ENCODE results near the gene CYYR1.

CYYR1 gene

DNA sequence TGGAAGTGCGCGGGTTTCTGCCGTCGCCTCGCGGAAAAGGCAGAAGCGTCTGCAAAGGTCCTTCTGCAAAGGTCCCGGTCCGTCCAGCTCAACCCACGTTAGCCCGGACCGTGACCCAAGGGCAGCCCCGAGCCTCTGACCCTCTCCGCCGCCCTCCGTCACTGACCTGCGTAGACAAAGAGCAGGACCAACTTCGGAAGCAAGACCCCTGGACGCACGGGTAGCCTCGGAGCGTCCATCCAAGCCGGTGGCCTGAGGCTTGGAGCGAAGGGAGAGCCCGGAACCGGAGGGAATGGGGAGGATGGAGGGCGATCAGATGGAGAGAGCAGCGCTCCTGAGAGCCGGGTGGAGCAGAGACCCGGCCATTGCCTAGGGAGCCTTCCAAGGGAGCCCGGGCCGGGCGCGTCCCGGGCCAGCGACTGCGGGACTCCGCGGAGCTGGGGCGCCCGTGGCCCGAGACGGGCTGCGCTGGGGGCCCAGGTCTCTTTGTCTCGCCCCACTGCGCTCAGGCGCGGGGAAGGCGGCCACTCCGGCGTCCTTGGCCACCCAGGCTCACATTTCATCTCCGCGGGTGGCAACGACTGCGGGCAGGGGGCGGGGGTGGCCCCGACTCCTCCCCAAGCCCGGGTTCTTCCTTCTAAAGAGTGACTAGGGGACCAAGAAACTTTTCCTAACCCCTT, at the start of gene CYYR1:
Gene CYYR1 (minus strand): TSS at position 585 of the 680 bp plus-strand sequence. CDS start 346 bp downstream, at position 239.
- TF ChIP-seq GATA3 (IDR thresholded peaks at IDR 0.05; ENCODE audit: low read depth, low read length) (no peak), GATA2 (IDR thresholded peaks at IDR 0.05; ENCODE audit: low read depth, low read length) (no peak)

DNA sequence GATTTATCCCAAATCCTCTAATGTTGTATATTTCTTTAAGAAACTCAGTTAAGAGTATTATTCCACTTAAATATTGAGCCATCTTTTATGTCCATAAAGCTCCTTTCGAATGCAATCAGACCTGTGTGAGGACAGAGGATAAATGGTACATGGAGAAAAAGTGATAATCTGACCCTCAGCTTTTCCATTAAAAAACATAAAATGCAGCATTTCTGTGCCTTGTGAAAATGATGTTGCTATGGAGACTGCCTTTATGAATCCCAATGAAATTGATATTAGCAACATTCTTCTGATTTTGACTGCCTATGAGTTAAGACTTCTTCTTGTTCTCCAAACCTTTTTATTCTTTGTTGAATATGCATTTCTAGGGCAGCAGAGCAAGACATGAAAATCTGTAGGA, 44.1 kb upstream of the CYYR1 start:
- TF ChIP-seq GATA2 (IDR thresholded peaks at IDR 0.05; ENCODE audit: low read depth, low read length), result no peak

DNA sequence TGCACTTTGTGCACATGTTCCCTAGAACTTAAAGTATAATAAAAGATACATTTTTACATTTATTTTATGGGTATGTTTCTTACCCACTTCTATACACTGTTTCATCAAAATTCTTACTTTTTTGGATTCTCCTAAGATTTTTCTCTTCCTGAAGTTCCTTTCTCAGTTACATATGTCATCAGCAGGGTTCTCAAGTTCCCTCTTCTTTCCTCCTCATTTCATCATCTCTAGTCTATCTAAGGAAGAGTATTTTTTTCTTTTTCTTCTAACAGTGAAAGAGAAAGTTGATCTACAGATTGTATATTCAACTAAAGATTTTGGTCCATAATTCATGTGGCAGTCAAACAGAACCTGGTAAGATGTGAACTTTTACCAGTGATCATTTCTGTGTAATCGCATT, 41.2 kb upstream of the CYYR1 start:
- TF ChIP-seq GATA3 (IDR thresholded peaks at IDR 0.05; ENCODE audit: low read depth, low read length), result no peak
- TF ChIP-seq GATA2 (IDR thresholded peaks at IDR 0.05; ENCODE audit: low read depth, low read length), result no peak

DNA sequence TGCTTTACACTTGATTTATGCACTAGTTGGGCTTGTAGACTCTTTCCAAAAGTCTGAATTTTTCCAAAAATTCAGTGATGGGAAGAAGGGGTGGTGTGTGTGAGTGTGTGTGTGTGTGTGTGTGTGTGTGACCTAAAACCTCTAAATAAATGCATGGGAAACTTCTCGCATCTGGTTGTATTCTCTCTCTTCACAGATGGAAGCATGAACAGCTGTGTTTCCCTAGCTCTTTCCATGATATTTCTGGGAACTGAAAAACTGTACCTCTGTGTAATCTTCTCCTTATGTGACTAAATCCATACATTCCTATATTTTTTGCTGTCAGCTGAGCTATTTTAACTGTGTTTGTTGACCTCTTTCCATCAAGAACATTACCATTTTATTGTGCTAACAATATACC, 26.2 kb upstream of the CYYR1 start:
- TF ChIP-seq GATA3 (IDR thresholded peaks at IDR 0.05; ENCODE audit: low read depth, low read length) (no peak), GATA2 (IDR thresholded peaks at IDR 0.05; ENCODE audit: low read depth, low read length) (no peak)

DNA sequence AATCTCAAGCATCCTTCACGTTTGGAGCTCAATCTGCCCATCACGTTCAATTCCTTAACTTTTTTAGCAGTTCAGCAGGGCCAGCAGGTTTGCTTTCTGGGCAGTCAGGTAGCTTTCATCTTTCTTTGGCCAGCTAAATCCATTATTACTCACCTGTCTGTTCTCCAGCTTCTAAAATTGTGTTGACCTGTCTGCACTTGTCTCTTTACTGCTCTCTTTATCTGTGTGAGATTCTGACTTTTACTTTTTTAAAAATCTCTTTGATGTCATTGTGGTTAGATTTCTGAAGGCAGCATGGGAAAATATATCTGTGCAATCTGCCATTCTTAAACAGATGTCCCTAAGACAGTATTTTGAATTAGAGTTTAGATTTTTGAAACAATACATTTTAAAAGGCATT, 24.9 kb upstream of the CYYR1 start:
- TF ChIP-seq GATA3 (IDR thresholded peaks at IDR 0.05; ENCODE audit: low read depth, low read length) (no peak), GATA2 (IDR thresholded peaks at IDR 0.05; ENCODE audit: low read depth, low read length) (no peak)

DNA sequence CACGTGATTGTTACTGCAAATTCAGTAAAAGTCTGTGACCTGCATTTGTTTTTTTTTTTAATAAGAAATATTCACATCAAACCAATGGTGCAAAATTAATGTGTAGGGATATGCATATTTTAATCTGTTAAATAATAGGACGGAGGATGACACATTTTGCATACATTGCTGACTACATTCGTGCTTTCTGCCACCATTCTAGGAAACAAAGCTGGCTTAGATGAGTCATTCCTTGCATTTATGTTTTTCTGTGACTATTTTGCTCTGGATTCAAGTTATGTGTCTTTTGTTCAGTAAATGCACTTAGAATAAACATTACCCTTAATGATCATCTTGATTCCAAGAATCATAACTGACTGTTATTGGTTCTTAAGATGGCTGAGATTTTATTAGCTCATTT, 23.9 kb upstream of the CYYR1 start:
- TF ChIP-seq GATA3 (IDR thresholded peaks at IDR 0.05; ENCODE audit: low read depth, low read length) (no peak), GATA2 (IDR thresholded peaks at IDR 0.05; ENCODE audit: low read depth, low read length) (no peak)

DNA sequence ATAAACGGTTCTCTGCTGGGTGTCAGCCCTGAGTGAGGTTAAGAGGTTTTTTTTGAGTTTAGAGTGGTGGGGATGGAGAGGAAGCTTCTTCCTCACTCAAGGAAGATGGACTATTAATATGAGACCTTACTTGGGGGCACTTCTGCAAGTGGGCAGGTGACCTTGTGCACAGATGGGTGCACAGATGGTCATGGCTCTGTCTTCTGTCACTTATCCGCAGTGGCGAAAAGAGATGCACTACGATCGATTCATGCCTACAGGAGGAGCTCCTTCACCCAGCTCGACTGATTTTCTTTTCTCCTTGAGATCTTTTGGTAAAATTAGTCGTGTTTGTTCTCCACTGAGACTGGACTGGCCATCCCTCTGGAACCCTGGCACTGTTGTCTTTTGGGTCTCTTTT, 22.9 kb upstream of the CYYR1 start:
- TF ChIP-seq GATA2 (IDR thresholded peaks at IDR 0.05; ENCODE audit: low read depth, low read length) (no peak), GATA3 (IDR thresholded peaks at IDR 0.05; ENCODE audit: low read depth, low read length) (no peak)

DNA sequence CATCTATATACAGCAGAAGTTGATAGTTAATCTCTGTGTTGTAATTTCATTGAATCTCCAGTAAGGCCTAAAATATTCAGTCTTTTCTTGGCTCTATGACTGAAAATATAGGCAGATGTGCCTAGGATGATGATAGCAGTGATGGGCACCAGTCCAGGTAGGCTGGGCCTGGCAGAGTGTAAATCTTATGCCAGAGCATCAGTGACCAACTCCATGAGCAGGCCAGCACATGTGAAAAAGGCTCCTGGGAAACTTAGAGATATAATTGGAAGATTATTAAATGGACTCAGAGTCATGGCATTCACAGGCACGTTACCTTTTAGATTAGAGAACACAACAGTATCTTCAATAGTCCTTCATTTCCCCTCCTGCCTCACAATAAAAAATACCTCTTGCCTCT, 20.7 kb upstream of the CYYR1 start:
- TF ChIP-seq GATA3 (IDR thresholded peaks at IDR 0.05; ENCODE audit: low read depth, low read length), result peak; percentile 52
- TF ChIP-seq GATA2 (IDR thresholded peaks at IDR 0.05; ENCODE audit: low read depth, low read length), result peak; percentile 72

DNA sequence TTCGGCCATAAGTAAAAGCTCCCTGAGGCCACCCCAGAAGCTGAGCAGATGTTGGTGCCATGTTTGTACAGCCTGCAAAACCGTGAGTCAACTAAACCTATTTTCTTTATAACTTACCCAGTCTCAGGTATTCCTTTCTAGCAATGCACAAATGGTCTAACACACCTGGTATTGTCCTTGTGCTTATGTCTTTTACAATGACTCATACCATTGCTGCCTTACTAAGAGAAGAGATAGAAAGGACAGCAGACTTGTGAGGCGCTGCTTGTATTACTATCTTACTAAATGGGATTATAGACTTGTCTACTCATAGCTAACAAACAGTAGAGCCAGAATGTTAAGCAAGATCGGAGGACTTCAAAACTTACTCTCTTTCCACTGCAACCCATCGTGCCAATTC, 18.5 kb upstream of the CYYR1 start:
- no peak for TF ChIP-seq GATA3 (IDR thresholded peaks at IDR 0.05; ENCODE audit: low read depth, low read length)
- TF ChIP-seq GATA2 (IDR thresholded peaks at IDR 0.05; ENCODE audit: low read depth, low read length), result no peak

DNA sequence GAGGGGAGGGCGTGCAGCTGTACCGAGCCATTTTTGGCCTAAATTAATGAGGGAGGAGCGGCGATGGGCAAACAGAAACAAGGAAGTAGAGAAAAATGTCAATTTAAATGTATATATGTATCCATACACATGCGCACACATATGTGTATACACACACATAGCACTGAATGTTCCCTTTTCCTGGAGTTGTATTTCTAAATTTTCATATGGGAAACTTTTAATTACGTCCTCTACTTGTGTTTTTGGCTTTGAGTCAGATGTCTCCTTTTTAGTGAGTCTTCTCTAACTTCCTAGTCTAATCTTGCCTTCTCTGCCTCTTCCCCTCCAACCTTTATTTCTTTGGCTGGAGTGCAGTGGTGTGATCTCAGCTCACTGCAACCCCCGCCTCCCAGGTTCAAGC, 15.4 kb upstream of the CYYR1 start:
- no peak for TF ChIP-seq GATA3 (IDR thresholded peaks at IDR 0.05; ENCODE audit: low read depth, low read length)

DNA sequence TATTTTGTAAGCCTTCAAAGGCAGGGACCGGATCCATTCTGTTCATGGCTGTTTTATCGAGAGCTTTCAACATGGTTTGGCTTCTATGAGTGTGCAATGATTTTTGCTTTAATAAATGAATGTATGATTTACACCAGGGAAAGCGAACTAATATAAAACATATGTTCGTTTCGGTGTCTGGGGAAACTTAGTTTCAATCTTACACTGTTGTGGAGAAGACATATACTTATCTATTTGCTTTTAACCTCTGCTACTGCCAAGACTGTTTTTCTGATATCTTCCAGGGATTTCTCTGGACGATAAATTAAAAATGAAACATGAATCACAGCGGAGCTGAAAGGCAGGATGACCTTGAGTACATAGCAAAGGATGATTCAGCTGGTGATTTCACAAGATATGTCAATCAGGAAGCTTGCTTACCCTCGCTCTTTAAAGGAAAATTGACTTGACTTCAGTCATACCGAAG, 14.7 kb upstream of the CYYR1 start:
- TF ChIP-seq GATA3 (IDR thresholded peaks at IDR 0.05; ENCODE audit: low read depth, low read length) (peak; percentile 92), GATA2 (IDR thresholded peaks at IDR 0.05; ENCODE audit: low read depth, low read length) (peak; percentile 82; the same call in 1 of the 2 replicates)

DNA sequence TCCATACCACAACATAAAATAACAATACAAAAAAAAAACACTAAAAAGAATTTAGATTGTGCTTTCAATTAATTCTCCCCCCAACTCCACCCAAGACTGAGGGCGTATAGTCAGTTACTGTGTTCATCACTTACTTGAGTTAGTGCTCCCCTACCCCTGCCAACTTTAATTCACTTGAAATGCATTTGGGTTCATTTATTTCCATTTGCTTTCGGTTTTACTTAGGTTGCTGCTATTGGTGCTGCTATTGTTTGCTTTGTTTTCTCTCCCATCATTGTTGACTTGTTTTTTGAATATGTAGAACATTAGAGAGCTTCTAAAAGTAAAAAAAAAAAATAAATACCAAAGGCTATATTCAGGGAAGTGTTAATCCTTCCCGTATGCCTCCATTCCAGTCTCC, 10.7 kb upstream of the CYYR1 start:
- no peak for TF ChIP-seq GATA2 (IDR thresholded peaks at IDR 0.05; ENCODE audit: low read depth, low read length)
- no peak for TF ChIP-seq GATA3 (IDR thresholded peaks at IDR 0.05; ENCODE audit: low read depth, low read length)

DNA sequence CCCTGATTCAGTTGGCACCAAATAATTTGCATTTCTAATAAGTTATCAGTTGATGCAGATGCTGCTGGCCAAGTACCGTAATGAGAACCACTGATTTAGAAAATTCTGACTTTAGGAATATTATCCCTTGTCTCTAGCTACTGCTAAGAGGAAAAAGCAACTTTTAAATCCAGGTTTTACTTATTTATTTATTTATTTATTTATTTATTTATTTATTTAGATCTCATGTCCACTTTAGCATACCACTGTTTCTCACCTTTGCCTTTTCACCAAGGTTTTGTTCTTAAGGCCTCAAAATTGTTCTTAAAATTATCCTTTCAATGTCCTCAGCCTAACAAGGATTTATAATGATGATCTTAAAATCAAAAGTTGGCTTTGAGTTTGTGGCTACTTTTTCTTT, 8.7 kb upstream of the CYYR1 start:
- TF ChIP-seq GATA2 (IDR thresholded peaks at IDR 0.05; ENCODE audit: low read depth, low read length) (no peak), GATA3 (IDR thresholded peaks at IDR 0.05; ENCODE audit: low read depth, low read length) (no peak)

DNA sequence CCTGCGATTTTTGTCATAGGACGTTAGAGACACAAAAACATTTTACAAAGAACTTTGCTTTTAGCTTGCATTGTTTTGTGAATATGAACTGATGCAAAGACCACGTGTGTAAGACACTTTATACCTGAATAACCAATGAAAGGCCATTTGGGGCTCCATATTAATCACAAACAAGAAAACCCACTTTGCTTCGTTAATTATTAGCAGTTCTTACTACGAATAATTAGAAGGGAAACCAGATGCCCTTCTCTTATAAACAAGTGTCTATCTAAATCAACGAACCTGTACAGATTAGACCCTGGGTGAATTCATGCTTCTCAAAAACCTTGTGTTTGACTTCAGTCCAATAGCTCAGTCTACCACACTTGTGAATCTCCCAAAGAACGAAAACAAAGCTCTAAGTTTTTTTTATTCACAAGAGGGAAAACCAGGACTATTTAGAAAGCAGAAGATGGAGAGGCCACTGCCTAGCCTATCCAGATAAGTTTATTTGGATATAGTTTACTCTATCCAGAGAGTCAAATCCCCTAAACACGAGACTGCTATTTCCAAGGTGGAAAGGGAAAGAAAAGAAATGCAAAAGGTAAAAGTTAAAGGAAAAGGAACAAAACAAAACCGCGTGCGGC, 897 bp downstream of the CYYR1 start:
- no peak for TF ChIP-seq GATA3 (IDR thresholded peaks at IDR 0.05; ENCODE audit: low read depth, low read length)
- TF ChIP-seq GATA2 (IDR thresholded peaks at IDR 0.05; ENCODE audit: low read depth, low read length), result no peak

DNA sequence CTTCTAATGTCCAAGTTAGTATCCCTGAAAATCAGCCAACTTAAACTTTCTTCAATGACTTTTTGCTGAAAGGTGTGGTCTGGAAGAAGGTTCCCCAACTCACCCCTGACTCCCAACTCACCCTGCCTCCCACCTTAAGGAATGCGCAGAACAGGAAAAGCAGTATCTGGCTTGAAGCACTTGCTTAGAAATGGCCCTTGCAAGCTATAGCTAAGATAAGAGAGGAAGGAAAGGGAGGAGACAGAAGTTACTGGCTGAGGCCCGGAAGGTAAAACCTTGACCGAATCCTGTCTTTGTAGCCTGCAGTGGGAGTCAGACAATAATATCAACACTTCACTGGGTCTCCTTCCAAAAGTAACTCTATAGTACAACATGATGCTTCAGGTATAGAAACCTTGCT, 2.9 kb downstream of the CYYR1 start:
- TF ChIP-seq GATA2 (IDR thresholded peaks at IDR 0.05; ENCODE audit: low read depth, low read length), result no peak
- no peak for TF ChIP-seq GATA3 (IDR thresholded peaks at IDR 0.05; ENCODE audit: low read depth, low read length)

All from SH-SY5Y (cell line).